NK-92 (cell line): ENCODE data around the gene SURF2.

ENCODE experiments used
- DNase-seq: peaks from one replicate; lab custom pipeline; 2025; ENCODE audit not compliant: unreplicated experiment; lab: John Stamatoyannopoulos, UW

SURF2 gene

GRCh38 chr9:133353548-133353947, 2.8 kb upstream of the SURF2 start:
- DNase-seq: no peak

- no peak for DNase-seq
Observed at GRCh38 chr9:133354766-133355165, 1.6 kb upstream of the SURF2 start.

GRCh38 chr9:133355881-133356357, 431 bp upstream of the SURF2 start:
- no peak for DNase-seq

GRCh38 chr9:133357656-133358055, 1.3 kb downstream of the SURF2 start:
- no peak for DNase-seq

DNA sequence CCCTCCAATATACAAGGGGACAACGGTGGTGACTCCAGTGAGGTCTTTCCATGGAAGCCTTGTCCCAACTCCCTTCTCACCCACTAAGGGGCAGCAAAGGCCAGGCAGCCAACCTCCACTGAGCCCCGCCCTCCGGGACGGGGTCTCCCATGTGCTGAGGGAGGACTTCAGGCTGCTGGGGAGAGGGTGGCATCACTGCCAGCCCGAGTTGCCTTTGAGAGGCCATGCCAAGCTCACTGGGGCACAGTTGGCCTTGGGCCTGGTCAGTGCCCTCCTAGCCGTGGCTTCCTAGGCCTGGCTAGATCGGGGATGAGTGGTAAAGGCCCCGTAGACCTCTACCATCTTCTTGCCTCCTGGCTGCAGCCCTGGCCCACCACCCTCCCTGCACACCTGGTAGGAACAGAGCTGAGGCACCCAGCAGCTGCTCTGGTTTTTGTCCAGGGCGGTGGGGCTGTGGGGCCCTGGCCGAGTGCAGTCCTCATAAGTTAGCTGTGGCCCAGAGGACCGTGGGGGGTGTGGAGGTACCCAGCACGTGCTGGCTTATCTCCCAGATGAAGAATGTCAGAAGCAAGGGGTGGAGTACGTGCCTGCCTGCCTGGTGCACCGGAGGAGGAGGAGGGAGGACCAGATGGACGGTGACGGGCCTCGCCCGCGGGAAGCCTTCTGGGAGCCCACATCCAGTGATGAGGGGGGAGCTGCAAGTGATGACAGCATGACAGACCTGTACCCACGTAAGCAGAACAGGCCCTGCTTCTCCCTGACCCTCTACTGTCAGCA, 3.2 kb downstream of the SURF2 start:
- no peak for DNase-seq

- no peak for DNase-seq
Observed at GRCh38 chr9:133360400-133361393, 4.3 kb downstream of the SURF2 start.

GRCh38 chr9:133361507-133362092, 5.2 kb downstream of the SURF2 start:
- no peak for DNase-seq

- DNase-seq: no peak
Observed at GRCh38 chr9:133362359-133363044, 6.2 kb downstream of the SURF2 start.

- no peak for DNase-seq
Observed at GRCh38 chr9:133366435-133366834, 10.1 kb downstream of the SURF2 start.

- DNase-seq: no peak
Observed at GRCh38 chr9:133367221-133367620, 10.9 kb downstream of the SURF2 start.

- no peak for DNase-seq
Observed at GRCh38 chr9:133367778-133368177, 11.4 kb downstream of the SURF2 start.

DNA sequence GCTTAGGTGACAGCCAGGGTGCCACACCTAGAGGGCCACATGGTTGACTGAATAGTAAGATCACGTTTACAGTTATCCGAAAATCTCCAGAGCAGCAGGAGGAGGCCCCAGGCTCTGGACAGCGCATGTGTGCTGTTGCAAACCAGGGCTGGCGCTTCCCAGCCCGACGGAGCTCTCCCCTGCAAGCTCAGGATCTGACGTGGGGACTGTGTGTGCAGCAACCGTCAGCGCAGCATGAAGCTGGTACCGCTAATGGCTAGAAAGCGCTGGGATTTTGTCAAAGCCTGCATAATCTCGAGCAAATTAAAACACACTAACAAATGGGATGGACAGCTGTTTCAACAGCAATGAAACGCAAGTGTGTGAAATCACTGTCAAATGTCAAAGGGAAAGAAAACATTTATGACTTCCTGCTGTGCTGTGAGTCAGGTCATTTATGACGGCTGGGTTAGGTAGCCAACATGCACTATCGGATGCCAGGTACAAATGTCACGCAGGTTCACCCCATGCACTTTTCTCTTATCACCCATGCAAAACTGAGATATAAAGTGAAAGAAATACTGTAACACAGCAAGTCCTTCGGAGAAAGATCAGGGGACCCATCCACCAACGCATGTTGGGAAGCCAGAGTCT, 12.0 kb downstream of the SURF2 start:
- DNase-seq: no peak

- no peak for DNase-seq
Observed at GRCh38 chr9:133369422-133369821, 13.1 kb downstream of the SURF2 start.

DNA sequence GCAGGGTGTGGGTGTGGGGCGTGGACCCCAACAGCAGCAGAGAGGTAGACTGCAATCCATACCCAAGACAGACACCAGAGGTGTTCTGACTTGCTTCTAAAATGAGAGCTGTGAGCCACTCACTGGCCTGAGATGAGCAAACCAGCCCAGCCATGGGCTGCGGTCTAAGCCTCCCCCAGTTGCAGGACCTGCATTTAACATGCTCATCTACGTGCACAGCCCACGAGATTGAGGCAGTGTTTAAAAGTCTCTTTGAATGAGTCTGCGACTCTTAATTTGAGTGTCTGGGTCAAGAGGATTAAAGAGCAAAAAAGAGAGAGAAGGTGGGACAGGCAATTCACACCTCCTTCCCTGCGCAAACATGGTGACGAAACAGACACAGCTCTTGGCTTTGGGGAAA, 13.6 kb downstream of the SURF2 start:
- no peak for DNase-seq

DNA sequence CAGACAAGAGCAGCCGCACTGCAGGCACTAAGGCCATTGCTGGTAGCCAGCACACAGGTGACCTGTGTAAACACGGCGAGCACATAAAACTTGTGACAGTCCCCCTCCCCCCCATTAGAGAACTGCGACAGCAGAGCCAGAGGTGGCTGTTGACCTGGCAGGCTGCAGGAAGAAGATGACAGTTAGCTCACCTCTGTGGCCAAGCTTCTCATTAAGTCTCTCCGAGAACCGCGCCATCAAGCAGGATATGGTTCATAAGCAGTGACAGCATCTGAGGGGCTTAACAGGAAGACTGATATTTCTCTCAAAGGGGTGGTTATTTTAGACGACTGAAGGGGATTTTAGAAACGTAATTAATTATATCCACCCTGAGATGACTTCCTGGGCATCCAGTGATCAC, 14.3 kb downstream of the SURF2 start:
- no peak for DNase-seq

DNA sequence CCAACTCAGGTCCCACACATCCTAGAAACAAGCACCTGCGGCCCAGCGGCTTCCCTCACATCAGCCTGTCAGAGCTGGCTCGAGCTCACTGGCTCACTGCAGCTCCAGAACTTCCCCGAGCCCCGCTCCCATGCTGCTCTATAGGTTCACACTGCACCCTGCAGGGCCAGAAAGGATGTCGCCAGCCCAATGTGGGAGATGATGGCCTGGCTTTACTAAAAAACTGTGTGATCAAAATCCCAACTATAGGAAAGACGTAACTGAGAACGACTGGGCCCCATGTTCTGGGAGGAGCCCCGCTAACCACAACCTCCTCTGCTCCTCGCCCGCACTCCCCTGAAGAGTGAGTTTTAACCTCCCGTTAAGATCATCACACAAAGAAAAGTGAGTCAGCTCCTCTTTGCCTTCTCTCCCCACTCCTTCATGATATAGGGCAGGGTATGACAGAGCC, 14.9 kb downstream of the SURF2 start:
- no peak for DNase-seq

DNA sequence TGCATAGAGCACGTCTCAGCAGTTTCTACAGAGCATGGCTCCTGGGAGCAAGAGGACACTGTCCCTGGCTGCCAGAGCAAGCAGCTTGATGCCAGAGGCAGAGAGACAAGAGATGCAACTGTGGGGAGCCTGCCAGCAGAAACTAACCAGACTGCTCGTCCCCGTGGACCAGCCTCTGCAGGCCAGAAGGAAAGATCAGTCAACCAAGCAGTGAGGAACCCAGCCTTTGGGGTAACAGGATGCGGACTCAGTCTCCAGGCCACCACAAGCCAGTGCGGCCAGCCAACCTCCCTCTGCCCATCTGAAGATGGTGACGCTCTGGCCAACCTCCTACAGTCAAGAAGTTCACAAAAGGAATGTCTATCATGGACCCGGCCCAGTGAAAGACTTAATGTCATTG, 15.8 kb downstream of the SURF2 start:
- no peak for DNase-seq

DNA sequence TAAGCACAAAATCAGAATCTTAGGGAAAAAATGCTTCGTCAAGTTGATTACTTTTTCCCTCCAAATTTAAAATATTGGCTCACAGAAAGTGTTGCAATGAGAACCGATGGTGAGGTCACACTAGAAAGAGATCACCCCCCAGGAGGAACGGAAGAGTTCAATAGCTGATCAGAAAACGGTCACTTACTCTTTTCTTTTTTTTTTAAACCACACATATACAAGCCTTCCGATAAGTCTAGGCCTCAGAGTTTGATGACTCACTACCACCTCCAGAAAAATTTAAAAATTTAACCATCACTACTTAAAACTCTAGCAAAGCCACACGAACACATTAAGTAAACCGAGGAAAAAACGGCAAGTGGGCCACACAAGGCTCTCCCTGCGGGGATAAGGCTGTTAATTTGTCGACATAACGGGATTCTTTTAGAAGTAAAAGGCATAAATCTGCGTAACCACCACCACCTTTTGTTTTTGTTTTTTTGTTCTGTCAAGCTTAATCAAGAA, 18.3 kb downstream of the SURF2 start:
- no peak for DNase-seq

DNA sequence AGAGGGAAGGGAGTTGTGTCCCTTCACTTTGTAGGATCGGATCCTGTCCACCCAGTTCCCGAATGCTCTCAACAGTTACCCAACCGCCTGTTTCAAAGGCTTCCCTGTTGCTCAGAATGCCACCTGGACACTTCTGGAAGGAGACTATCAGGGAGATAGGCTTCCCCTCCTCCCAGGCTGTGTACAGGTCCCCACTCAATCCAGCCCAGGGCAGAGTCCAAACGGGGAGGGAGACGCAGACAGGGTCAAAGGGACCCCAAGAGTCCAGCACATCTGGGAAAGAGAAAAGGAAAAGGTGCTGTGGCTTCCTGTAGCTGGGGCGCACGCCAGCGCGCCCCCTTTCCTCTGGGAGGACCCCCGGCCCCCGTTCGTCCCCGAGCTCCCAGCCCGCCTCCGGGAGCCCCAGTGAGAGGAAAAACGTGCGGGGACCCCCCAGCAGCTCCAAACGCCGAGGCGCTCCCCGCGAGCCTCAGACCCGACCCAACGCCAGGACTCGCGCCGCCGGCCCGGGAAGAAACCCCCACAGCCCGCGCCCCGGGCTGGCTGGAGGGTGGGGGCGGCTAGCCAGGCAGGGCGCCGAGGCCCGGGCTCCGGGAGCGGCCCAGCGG, 18.9 kb downstream of the SURF2 start:
- DNase-seq: no peak
